ENCODE data around the gene TRUB2. TPM values are rescaled to one million over a fixed set of nuclear protein-coding genes. Genes with fewer than 3 reads are reported as not detected.

The TRUB2 gene
- total RNA-seq, 1 donor from 2014 or later: 8.3 TPM

GRCh38 chr9:128360826-128361225, 38.6 kb upstream of the TRUB2 start:
- Histone ChIP-seq H3K4me2 (no peak overlapping the region), H3K27me3 (peaks cover 72% of the 10 kb centered on the region), H3F3A (ENCODE audit: low read depth) (peaks cover 22% of the 10 kb centered on the region), H3K9me3 (ENCODE audit: low read depth) (no peaks in the 10 kb centered on the region), H2AFZ (replicated peaks) (no peak overlapping the region), H3K36me3 (no peaks in the 10 kb centered on the region), H3K79me2 (ENCODE audit: low read depth) (no peaks in the 10 kb centered on the region), H3K4me3 (no peak overlapping the region), H3K27ac (no peak overlapping the region), H4K20me1 (ENCODE audit: low read depth) (peaks cover 68% of the 10 kb centered on the region), H3K9ac (no peak overlapping the region), H3K4me1 (peaks cover 6% of the 10 kb centered on the region)
- peaks cover 9% of the 10 kb centered on the region for H3K27me3 Mint-ChIP-seq (ENCODE audit: insufficient read depth, low read depth)
- no peak overlapping the region for H3K4me3 Mint-ChIP-seq
- H3K36me3 Mint-ChIP-seq: peaks cover 10% of the 10 kb centered on the region
- no peak overlapping the region for H3K27ac Mint-ChIP-seq
- H3K4me1 Mint-ChIP-seq: peaks cover 35% of the 10 kb centered on the region
- H3K9me3 Mint-ChIP-seq: no peaks in the 10 kb centered on the region
- DNase-seq (ENCODE audit: low spot score): no peak
- TF ChIP-seq EZH2phosphoT487 (IDR thresholded peaks at IDR 0.05) (no peak), CTCF (IDR thresholded peaks at IDR 0.05) (no peak), EZH2 (IDR thresholded peaks at IDR 0.05) (no peak)

- Histone ChIP-seq H2AFZ (replicated peaks) (no peak overlapping the region), H3K4me2 (no peak overlapping the region), H3K4me1 (no peaks in the 10 kb centered on the region), H3K4me3 (no peak overlapping the region), H3K9me3 (ENCODE audit: low read depth) (no peaks in the 10 kb centered on the region), H3F3A (ENCODE audit: low read depth) (peaks cover 9% of the 10 kb centered on the region), H3K79me2 (ENCODE audit: low read depth) (no peaks in the 10 kb centered on the region), H3K27me3 (peaks cover 55% of the 10 kb centered on the region), H4K20me1 (ENCODE audit: low read depth) (peaks cover 53% of the 10 kb centered on the region), H3K36me3 (no peaks in the 10 kb centered on the region), H3K27ac (no peak overlapping the region), H3K9ac (no peak overlapping the region)
- TF ChIP-seq CTCF (IDR thresholded peaks at IDR 0.05): no peak
- TF ChIP-seq EZH2 (IDR thresholded peaks at IDR 0.05): no peak
- TF ChIP-seq EZH2phosphoT487 (IDR thresholded peaks at IDR 0.05): no peak
- Mint-ChIP-seq H3K9me3 (no peaks in the 10 kb centered on the region), H3K4me3 (no peak overlapping the region), H3K27ac (no peak overlapping the region), H3K36me3 (peaks cover 16% of the 10 kb centered on the region), H3K4me1 (peaks cover 22% of the 10 kb centered on the region), H3K27me3 (ENCODE audit: insufficient read depth, low read depth) (peaks cover 7% of the 10 kb centered on the region)
- DNase-seq (ENCODE audit: low spot score): no peak
Observed at GRCh38 chr9:128358861-128359260, 36.6 kb upstream of the TRUB2 start.

GRCh38 chr9:128358090-128358489, 35.8 kb upstream of the TRUB2 start:
- peaks cover 16% of the 10 kb centered on the region for H3K36me3 Mint-ChIP-seq

GRCh38 chr9:128355451-128355850, 33.2 kb upstream of the TRUB2 start:
- no peaks in the 10 kb centered on the region for H3K36me3 ChIP-seq
- H3K4me2 ChIP-seq: no peak overlapping the region

More at GRCh38 chr9:128358090-128358489, 35.8 kb upstream of the TRUB2 start:
- Histone ChIP-seq H3K4me2 (no peak overlapping the region), H3K9ac (no peak overlapping the region), H3K4me3 (no peak overlapping the region), H4K20me1 (ENCODE audit: low read depth) (peaks cover 45% of the 10 kb centered on the region), H3K36me3 (no peaks in the 10 kb centered on the region), H3K79me2 (ENCODE audit: low read depth) (no peaks in the 10 kb centered on the region), H2AFZ (replicated peaks) (no peak overlapping the region), H3K4me1 (no peaks in the 10 kb centered on the region), H3K9me3 (ENCODE audit: low read depth) (no peaks in the 10 kb centered on the region), H3K27ac (no peak overlapping the region), H3K27me3 (peaks cover 47% of the 10 kb centered on the region), H3F3A (ENCODE audit: low read depth) (peaks cover 3% of the 10 kb centered on the region)
- no peak for TF ChIP-seq EZH2phosphoT487 (IDR thresholded peaks at IDR 0.05)
- Mint-ChIP-seq H3K4me1 (peaks cover 17% of the 10 kb centered on the region), H3K27ac (no peak overlapping the region), H3K4me3 (no peak overlapping the region), H3K27me3 (ENCODE audit: insufficient read depth, low read depth) (peaks cover 4% of the 10 kb centered on the region), H3K9me3 (no peaks in the 10 kb centered on the region)
- DNase-seq (ENCODE audit: low spot score): no peak

More at GRCh38 chr9:128355451-128355850, 33.2 kb upstream of the TRUB2 start:
- TF ChIP-seq CTCF (IDR thresholded peaks at IDR 0.05) (no peak), EZH2 (IDR thresholded peaks at IDR 0.05) (no peak), EZH2phosphoT487 (IDR thresholded peaks at IDR 0.05) (no peak)
- H3K27me3 ChIP-seq: peaks cover 21% of the 10 kb centered on the region
- Mint-ChIP-seq H3K4me3 (no peak overlapping the region), H3K4me1 (no peaks in the 10 kb centered on the region), H3K27ac (no peak overlapping the region), H3K27me3 (ENCODE audit: insufficient read depth, low read depth) (peaks cover 9% of the 10 kb centered on the region), H3K36me3 (peaks cover 19% of the 10 kb centered on the region), H3K9me3 (no peaks in the 10 kb centered on the region)
- no peaks in the 10 kb centered on the region for H3K4me1 ChIP-seq
- H3K9ac ChIP-seq: no peak overlapping the region
- H2AFZ ChIP-seq (replicated peaks): no peak overlapping the region
- H3K9me3 ChIP-seq (ENCODE audit: low read depth): no peaks in the 10 kb centered on the region
- H3K79me2 ChIP-seq (ENCODE audit: low read depth): no peaks in the 10 kb centered on the region
- no peak for DNase-seq (ENCODE audit: low spot score)
- peaks cover 19% of the 10 kb centered on the region for H4K20me1 ChIP-seq (ENCODE audit: low read depth)
- H3F3A ChIP-seq (ENCODE audit: low read depth): no peaks in the 10 kb centered on the region
- no peak overlapping the region for H3K4me3 ChIP-seq
- no peak overlapping the region for H3K27ac ChIP-seq
